ENCODE results near the gene RBM15B.

RBM15B gene

GRCh38 chr3:51391075-51391565 lies at the start of gene RBM15B:
Gene RBM15B, plus strand, starts transcription at chr3:51391285. Its CDS starts 115 bp downstream, at chr3:51391400.
- in situ Hi-C loops (cut with HindIII; ENCODE audit: low sequenced_read_pairs): loop anchor here (5.0 kb wide), 3 partner anchors 51 to 784 kb away; no protein-coding TSS in a partner anchor

GRCh38 chr3:51343918-51344687 lies 47.0 kb upstream of the RBM15B start:
- in situ Hi-C loops (cut with HindIII; ENCODE audit: low sequenced_read_pairs): no loop called here

- in situ Hi-C loops (cut with HindIII; ENCODE audit: low sequenced_read_pairs): loop anchor here (25.0 kb wide), 1 partner anchor 238 kb away; no protein-coding TSS in a partner anchor
Measured at GRCh38 chr3:51350751-51351150, 40.3 kb upstream of the RBM15B start.

GRCh38 chr3:51353131-51353530 lies 38.0 kb upstream of the RBM15B start:
- in situ Hi-C loops (cut with HindIII; ENCODE audit: low sequenced_read_pairs): loop anchor here (25.0 kb wide), 1 partner anchor 241 kb away; no protein-coding TSS in a partner anchor

- in situ Hi-C loops (cut with HindIII; ENCODE audit: low sequenced_read_pairs): loop anchor here (25.0 kb wide), 1 partner anchor 241 kb away; no protein-coding TSS in a partner anchor
Measured at GRCh38 chr3:51353691-51354090, 37.4 kb upstream of the RBM15B start.

- in situ Hi-C loops (cut with HindIII; ENCODE audit: low sequenced_read_pairs): loop anchor here (25.0 kb wide), 1 partner anchor 242 kb away; no protein-coding TSS in a partner anchor
Measured at GRCh38 chr3:51354172-51354571, 36.9 kb upstream of the RBM15B start.

GRCh38 chr3:51354731-51355615 lies 36.1 kb upstream of the RBM15B start:
- in situ Hi-C loops (cut with HindIII; ENCODE audit: low sequenced_read_pairs): loop anchor here (25.0 kb wide), 1 partner anchor 243 kb away; no protein-coding TSS in a partner anchor

GRCh38 chr3:51355891-51356578 lies 35.0 kb upstream of the RBM15B start:
- in situ Hi-C loops (cut with HindIII; ENCODE audit: low sequenced_read_pairs): loop anchor here (25.0 kb wide), 1 partner anchor 244 kb away; no protein-coding TSS in a partner anchor

GRCh38 chr3:51357856-51358255 lies 33.2 kb upstream of the RBM15B start:
- in situ Hi-C loops (cut with HindIII; ENCODE audit: low sequenced_read_pairs): loop anchor here (25.0 kb wide), 1 partner anchor 246 kb away; no protein-coding TSS in a partner anchor

GRCh38 chr3:51358981-51359380 lies 32.1 kb upstream of the RBM15B start:
- in situ Hi-C loops (cut with HindIII; ENCODE audit: low sequenced_read_pairs): loop anchor here (25.0 kb wide), 1 partner anchor 247 kb away; no protein-coding TSS in a partner anchor

GRCh38 chr3:51360806-51361205 lies 30.3 kb upstream of the RBM15B start:
- in situ Hi-C loops (cut with HindIII; ENCODE audit: low sequenced_read_pairs): loop anchor here (25.0 kb wide), 1 partner anchor 249 kb away; no protein-coding TSS in a partner anchor

- in situ Hi-C loops (cut with HindIII; ENCODE audit: low sequenced_read_pairs): loop anchor here (25.0 kb wide), 1 partner anchor 249 kb away; no protein-coding TSS in a partner anchor
Measured at GRCh38 chr3:51361746-51362145, 29.3 kb upstream of the RBM15B start.

- in situ Hi-C loops (cut with HindIII; ENCODE audit: low sequenced_read_pairs): loop anchor here (25.0 kb wide), 1 partner anchor 250 kb away; no protein-coding TSS in a partner anchor
Measured at GRCh38 chr3:51362476-51362875, 28.6 kb upstream of the RBM15B start.

- in situ Hi-C loops (cut with HindIII; ENCODE audit: low sequenced_read_pairs): loop anchor here (25.0 kb wide), 1 partner anchor 256 kb away; no protein-coding TSS in a partner anchor
Measured at GRCh38 chr3:51368276-51368675, 22.8 kb upstream of the RBM15B start.

GRCh38 chr3:51371943-51372557 lies 19.0 kb upstream of the RBM15B start:
- in situ Hi-C loops (cut with HindIII; ENCODE audit: low sequenced_read_pairs): loop anchor here (25.0 kb wide), 1 partner anchor 260 kb away; no protein-coding TSS in a partner anchor

- in situ Hi-C loops (cut with HindIII; ENCODE audit: low sequenced_read_pairs): loop anchor here (25.0 kb wide), 1 partner anchor 262 kb away; no protein-coding TSS in a partner anchor
Measured at GRCh38 chr3:51373658-51374421, 17.2 kb upstream of the RBM15B start.

GRCh38 chr3:51374456-51374855 lies 16.6 kb upstream of the RBM15B start:
- in situ Hi-C loops (cut with HindIII; ENCODE audit: low sequenced_read_pairs): loop anchor here (25.0 kb wide), 1 partner anchor 262 kb away; no protein-coding TSS in a partner anchor

GRCh38 chr3:51375136-51375535 lies 15.9 kb upstream of the RBM15B start:
- in situ Hi-C loops (cut with HindIII; ENCODE audit: low sequenced_read_pairs): no loop called here

- in situ Hi-C loops (cut with HindIII; ENCODE audit: low sequenced_read_pairs): no loop called here
Measured at GRCh38 chr3:51375571-51375970, 15.5 kb upstream of the RBM15B start.
